Fibroblast of lung (primary cell): ENCODE measurements around the gene MAJIN. TPM values are rescaled to one million over a fixed set of nuclear protein-coding genes. Genes with fewer than 3 reads are reported as not detected.

ENCODE experiments used
- DNase-seq, 2 donors: peaks; one replicate each; pipeline versions ENCODE4 v3.0.0 to v3.0.0-alpha.2; 2010; ENCODE audit warnings: low read depth in 2 of 2
- H2AFZ ChIP-seq: 2 replicates; pipeline ENCODE4 v1.5.1; 2012; ENCODE audit warnings: low read length, control low read depth, inconsistent platforms
- H3K27ac ChIP-seq: 2 replicates; pipeline ENCODE4 v1.5.1; 2011; ENCODE audit warnings: low read length, control low read depth; ENCODE audit not compliant: insufficient read depth
- H3K27me3 ChIP-seq: 2 replicates; pipeline ENCODE4 v1.5.1; 2011; ENCODE audit warnings: mild to moderate bottlenecking, low read length; ENCODE audit not compliant: control insufficient read depth, insufficient read depth
- H3K36me3 ChIP-seq: 2 replicates; pipeline ENCODE4 v1.5.1; 2011; ENCODE audit warnings: low read length; ENCODE audit not compliant: control insufficient read depth, insufficient read depth
- H3K4me1 ChIP-seq: 2 replicates; pipeline ENCODE4 v1.5.1; 2011; ENCODE audit warnings: low read length; ENCODE audit not compliant: control insufficient read depth, insufficient read depth; ENCODE audit errors: extremely low read depth
- H3K4me2 ChIP-seq: 2 replicates; pipeline ENCODE4 v1.5.1; 2011; ENCODE audit warnings: low read length, control low read depth; ENCODE audit not compliant: insufficient read depth; ENCODE audit errors: extremely low read depth
- H3K4me3 ChIP-seq, 4 experiments: fragments of 200-600 bp in 1 of 4; sonication (generic) in 1 of 4; replicated peaks in 1 of 4; 2 replicates each; pipeline ENCODE4 v1.5.1; 2011 to 2016; ENCODE audit warnings: low read length in 4 of 4, low read depth in 3 of 4, mild to moderate bottlenecking in 3 of 4, control low read depth in 2 of 4, inconsistent platforms in 1 of 4, mixed read lengths in 1 of 4; ENCODE audit not compliant: insufficient read depth in 1 of 4; ENCODE audit errors: control extremely low read depth in 1 of 4
- H3K79me2 ChIP-seq: 2 replicates; pipeline ENCODE4 v1.5.1; 2012; ENCODE audit warnings: mild to moderate bottlenecking, low read length, inconsistent platforms; ENCODE audit not compliant: control insufficient read depth, insufficient read depth
- H3K9ac ChIP-seq: 2 replicates; pipeline ENCODE4 v1.5.1; 2011; ENCODE audit warnings: mild to moderate bottlenecking, low read length, control low read depth; ENCODE audit not compliant: insufficient read depth
- H3K9me3 ChIP-seq: 2 replicates; pipeline ENCODE4 v1.5.1; 2012; ENCODE audit warnings: low read depth, low read length; ENCODE audit not compliant: control insufficient read depth, insufficient read depth
- H4K20me1 ChIP-seq: 2 replicates; pipeline ENCODE4 v1.5.1; 2011; ENCODE audit warnings: low read length; ENCODE audit not compliant: control insufficient read depth, insufficient read depth; ENCODE audit errors: extremely low read depth
- CTCF ChIP-seq, 2 donors: IDR thresholded peaks in 1 of 2; conservative IDR thresholded peaks in 1 of 2; 1 replicate in 1 of 2; 2 replicates in 1 of 2; pipeline ENCODE4 v1.5.1; 2011 to 2012; ENCODE audit warnings: low read length in 2 of 2, control low read depth in 1 of 2, inconsistent platforms in 1 of 2, low read depth in 1 of 2, mild to moderate bottlenecking in 1 of 2
- EZH2 ChIP-seq: IDR thresholded peaks from 2 replicates; pipeline ENCODE4 v1.5.1; 2012; ENCODE audit warnings: low read length, control low read depth, mild to moderate bottlenecking; ENCODE audit errors: missing control alignments
- polyA plus RNA-seq, 2 donors: library from polyadenylated mRNA; depleted of rRNA in 1 of 2; stranded (reverse) in 1 of 2; unstranded in 1 of 2; fragments of >200 nt; gene quantifications; 2 replicates each; pipeline ENCODE4 v1.2.1, GENCODE V29; 2011 to 2012; ENCODE audit warnings: missing spikeins in 1 of 2
- total RNA-seq: library from RNA; depleted of rRNA; stranded (reverse); fragments of >200 nt; gene quantifications from 2 replicates; pipeline ENCODE4 v1.2.1, GENCODE V29; 2014

The MAJIN gene
- total and polyA plus RNA-seq, 2 donors (not counting 1 experiment from before 2014, with no cell fraction given) = not detected

GRCh38 chr11:64923944-64924909 lies 47.7 kb downstream of the MAJIN start, which contains the start of gene PPP2R5B:
TSS of gene PPP2R5B (plus strand) at chr11:64924689. CDS start at chr11:64925735, 1,046 bp downstream.
- Histone ChIP-seq H3K9me3 (no peaks in the 10 kb centered on the region), H3K79me2 (no peaks in the 10 kb centered on the region), H2AFZ (peak within 1 kb of the TSS; percentile 99), H3K27me3 (no peaks in the 10 kb centered on the region), H3K4me2 (peak within 1 kb of the TSS; percentile 87), H3K36me3 (peaks cover 5% of the 10 kb centered on the region), H3K9ac (peak within 1 kb of the TSS; percentile 69), H3K27ac (peak within 1 kb of the TSS; percentile 76), H4K20me1 (no peaks in the 10 kb centered on the region), H3K4me1 (peaks cover 6% of the 10 kb centered on the region), H3K4me3 (peak within 1 kb of the TSS; percentile 47 to 95 (median 69))
- DNase-seq = peak; percentile 94 to 96
- no peak for TF ChIP-seq EZH2
- TF ChIP-seq CTCF (conservative IDR thresholded peaks at IDR 0.05 in 1 of 2, IDR thresholded peaks at IDR 0.05 in 1 of 2; ENCODE audit: low read depth in 1 of 2, low read length in 2 of 2) = no peak

- TF ChIP-seq CTCF (conservative IDR thresholded peaks at IDR 0.05 in 1 of 2, IDR thresholded peaks at IDR 0.05 in 1 of 2; ENCODE audit: low read depth in 1 of 2, low read length in 2 of 2) (no peak), EZH2 (no peak)
- no peak overlapping the region for H3K27ac ChIP-seq
- H3K9me3 ChIP-seq = no peaks in the 10 kb centered on the region
- H3K36me3 ChIP-seq = peaks cover 5% of the 10 kb centered on the region
- no peak for DNase-seq
- H3K79me2 ChIP-seq = no peaks in the 10 kb centered on the region
- no peak overlapping the region for H3K9ac ChIP-seq
- no peak overlapping the region for H3K4me2 ChIP-seq
- peak overlapping the region; percentile 99 for H2AFZ ChIP-seq
- no peaks in the 10 kb centered on the region for H3K27me3 ChIP-seq
- no peak overlapping the region for H3K4me3 ChIP-seq
- no peaks in the 10 kb centered on the region for H4K20me1 ChIP-seq
- H3K4me1 ChIP-seq = peaks cover 6% of the 10 kb centered on the region
Measured at GRCh38 chr11:64923151-64923661, 48.7 kb downstream of the MAJIN start.

- peaks cover 6% of the 10 kb centered on the region for H3K4me1 ChIP-seq
- no peaks in the 10 kb centered on the region for H3K9me3 ChIP-seq
- H3K4me3 ChIP-seq = no peak overlapping the region
- no peak overlapping the region for H3K27ac ChIP-seq
- no peaks in the 10 kb centered on the region for H3K36me3 ChIP-seq
- peaks cover 6% of the 10 kb centered on the region for H3K79me2 ChIP-seq
- H3K4me2 ChIP-seq = no peak overlapping the region
- TF ChIP-seq EZH2 = no peak
- TF ChIP-seq CTCF (conservative IDR thresholded peaks at IDR 0.05 in 1 of 2, IDR thresholded peaks at IDR 0.05 in 1 of 2; ENCODE audit: low read depth in 1 of 2, low read length in 2 of 2) = no peak
- no peaks in the 10 kb centered on the region for H4K20me1 ChIP-seq
- DNase-seq = no peak
- H2AFZ ChIP-seq = no peak overlapping the region
- H3K27me3 ChIP-seq = no peaks in the 10 kb centered on the region
- no peak overlapping the region for H3K9ac ChIP-seq
Measured at GRCh38 chr11:64921384-64921783, 50.5 kb downstream of the MAJIN start.
